HG02798 (cell line): ENCODE data around the gene GREB1L.
"Not testable (repeated sequence)": the region's sequence is repeated elsewhere in the genome, so short reads cannot be mapped to it uniquely, and the experiment has no call there.

Experiments used
- ATAC-seq: cut with Tn5 transposase; IDR thresholded peaks from one replicate; pipeline ENCODE4 v1.9.1; 2021; ENCODE audit warnings: mild to moderate bottlenecking; ENCODE audit not compliant: unreplicated experiment, poor library complexity

The GREB1L gene

GRCh38 chr18:21262244-21262643 lies 20.2 kb downstream of the GREB1L start:
- ATAC-seq = no peak

DNA sequence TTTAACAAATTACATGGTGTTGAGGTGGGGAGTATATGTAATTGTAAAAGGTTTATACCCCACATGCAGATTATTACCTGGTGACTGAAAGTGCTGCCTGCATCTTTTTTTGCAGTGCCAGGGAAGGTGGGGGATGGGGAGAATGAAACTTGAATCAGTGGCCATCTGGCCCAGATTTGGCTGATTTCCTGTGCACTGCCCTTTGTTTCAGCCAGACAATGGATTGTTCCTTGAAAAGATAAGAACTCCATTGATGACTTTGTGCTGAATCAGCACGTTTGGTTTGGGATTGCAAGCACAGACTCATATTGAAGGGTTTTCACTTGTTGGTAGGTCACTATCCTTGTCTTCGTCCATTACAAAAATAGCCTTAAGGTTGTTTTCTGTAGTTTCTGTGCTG lies 20.9 kb downstream of the GREB1L start:
- ATAC-seq = no peak

DNA sequence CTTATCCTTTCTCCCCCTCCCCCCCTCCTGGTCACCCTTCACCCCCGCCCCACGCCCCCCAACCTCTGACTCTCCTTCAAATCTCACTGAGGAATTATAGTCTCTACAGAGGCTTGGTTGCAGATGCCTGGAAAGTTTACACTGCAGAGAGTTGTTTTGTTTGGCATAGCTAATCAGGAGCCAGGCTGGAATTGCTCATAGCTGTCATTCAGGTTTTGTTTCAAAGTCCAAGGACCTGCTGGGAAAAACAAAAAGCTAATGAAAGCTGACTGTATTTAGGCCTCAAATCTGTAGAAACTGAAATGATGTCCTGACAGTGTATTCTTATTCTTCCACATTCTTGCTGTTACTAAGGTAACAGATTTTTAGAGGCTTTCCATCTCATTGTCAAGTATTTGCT lies 22.6 kb downstream of the GREB1L start:
- ATAC-seq = no peak

DNA sequence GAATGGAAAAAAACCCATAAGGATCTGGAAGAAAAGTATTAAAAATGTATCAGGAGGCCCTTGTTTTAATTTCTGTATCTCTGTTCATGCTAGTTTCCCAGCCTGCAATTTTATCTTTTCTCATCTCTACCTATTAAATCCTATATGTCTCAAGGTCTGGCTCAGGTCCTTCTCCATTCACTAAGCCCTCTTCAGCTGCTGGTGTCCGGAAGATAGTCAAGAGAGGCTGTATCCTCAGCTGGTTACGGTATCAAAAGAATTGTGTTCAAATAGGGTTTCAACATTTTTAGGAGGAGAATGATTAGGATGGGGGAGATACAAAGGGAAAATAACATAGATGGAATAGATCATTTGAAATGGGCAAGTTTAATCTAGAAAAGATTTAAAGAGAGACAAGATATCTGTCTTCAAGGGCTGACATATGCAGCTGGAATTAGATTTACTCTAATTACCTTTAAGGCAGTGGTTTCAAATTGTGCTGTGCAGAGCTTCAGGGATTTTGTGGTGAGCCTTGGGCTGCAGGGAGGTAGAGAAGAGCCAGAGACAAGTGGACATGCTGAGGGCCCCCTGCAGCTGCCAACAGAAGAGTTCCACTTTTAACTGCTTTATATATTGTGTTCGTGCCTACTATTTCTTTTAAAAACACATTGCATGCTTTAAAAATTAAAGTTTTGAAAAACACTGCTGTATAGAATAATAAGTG lies 24.1 kb downstream of the GREB1L start:
- no peak for ATAC-seq

GRCh38 chr18:21267400-21267799 lies 25.4 kb downstream of the GREB1L start:
- ATAC-seq = no peak

- ATAC-seq = no peak
Observed at GRCh38 chr18:21269349-21269748, 27.3 kb downstream of the GREB1L start.

GRCh38 chr18:21270453-21270852 lies 28.4 kb downstream of the GREB1L start:
- no peak for ATAC-seq

- ATAC-seq = no peak
Observed at GRCh38 chr18:21272016-21272579, 30.1 kb downstream of the GREB1L start.

GRCh38 chr18:21273568-21273967 lies 31.5 kb downstream of the GREB1L start:
- no peak for ATAC-seq

DNA sequence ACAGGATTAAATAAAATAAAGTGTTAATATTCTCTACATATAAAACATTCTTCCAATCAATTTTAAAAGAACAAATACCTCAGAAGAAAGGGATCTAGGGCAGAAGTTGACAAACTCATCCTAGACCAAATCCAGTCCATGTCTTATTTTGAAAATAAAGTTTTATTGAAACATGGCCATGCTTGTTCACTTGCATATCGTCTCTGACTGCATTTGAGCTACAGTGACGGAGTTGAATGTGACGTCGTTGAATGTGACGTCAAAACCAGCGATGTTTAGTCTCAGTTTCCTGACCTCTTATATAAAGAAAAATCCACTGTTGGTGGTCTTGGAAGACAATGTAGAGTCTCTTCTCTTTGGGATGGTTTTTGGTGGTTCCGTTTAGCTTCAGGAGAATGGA lies 33.6 kb downstream of the GREB1L start:
- no peak for ATAC-seq

DNA sequence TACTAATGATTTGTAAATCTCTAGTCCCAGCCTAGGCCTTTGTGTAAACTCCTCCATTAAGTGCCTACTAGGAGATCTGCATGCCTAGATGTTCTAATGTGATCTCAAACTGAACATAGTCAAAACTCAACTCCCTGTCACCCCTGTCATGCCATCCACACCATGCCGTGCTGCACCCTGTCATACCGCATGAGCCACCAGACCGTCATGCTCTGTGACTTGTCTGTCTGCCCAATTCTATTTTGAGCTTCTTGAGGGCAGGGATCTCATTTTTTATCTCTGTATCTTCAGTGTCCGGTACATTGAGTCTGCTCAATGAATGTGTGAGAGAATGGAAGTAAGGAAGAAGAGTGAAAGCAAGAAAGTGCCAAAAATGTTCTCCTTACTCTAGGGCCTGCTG lies 35.5 kb downstream of the GREB1L start:
- ATAC-seq = no peak

GRCh38 chr18:21278218-21278617 lies 36.2 kb downstream of the GREB1L start:
- not testable (repeated sequence) for ATAC-seq

- ATAC-seq = no peak
Observed at GRCh38 chr18:21281603-21282002, 39.6 kb downstream of the GREB1L start.

DNA sequence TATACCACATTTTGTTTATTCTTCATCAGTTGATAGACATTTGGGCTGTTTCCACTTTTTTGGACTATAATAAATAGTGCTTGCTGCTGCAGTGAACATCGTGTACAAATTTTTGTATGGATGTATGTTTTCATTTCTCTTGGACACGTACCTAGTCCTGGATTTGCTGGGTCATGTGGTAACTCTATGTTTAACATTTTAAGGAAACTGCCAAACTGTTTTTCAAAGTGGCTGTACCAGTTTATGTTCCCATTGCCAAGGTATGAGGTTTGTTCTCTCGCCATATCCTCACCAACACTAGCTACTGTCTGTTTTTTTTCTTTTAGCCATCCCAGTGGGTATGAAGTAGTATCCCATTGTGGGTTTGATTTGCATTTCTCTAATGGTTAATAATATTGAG lies 42.5 kb downstream of the GREB1L start:
- ATAC-seq = no peak

DNA sequence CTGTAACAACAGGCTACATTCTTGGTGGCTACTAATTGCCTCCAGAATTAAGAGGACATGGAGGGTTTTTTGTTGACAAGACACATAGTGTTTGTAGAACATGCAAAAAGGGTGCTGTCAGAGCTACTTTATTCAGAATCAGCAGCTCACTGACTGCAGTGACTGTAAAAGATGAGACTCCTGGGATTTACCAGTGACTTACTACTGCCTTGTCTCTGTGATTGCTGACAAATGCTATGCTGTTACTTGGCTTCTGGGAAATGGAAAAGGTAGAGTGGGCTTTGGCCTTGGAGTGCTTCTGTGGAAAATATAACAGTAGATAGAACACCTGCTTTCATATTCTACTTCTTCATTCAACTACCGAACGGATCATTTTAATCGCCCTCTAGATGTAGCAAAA lies 47.8 kb downstream of the GREB1L start:
- no peak for ATAC-seq

- ATAC-seq = no peak
Observed at GRCh38 chr18:21291106-21291505, 49.1 kb downstream of the GREB1L start.

DNA sequence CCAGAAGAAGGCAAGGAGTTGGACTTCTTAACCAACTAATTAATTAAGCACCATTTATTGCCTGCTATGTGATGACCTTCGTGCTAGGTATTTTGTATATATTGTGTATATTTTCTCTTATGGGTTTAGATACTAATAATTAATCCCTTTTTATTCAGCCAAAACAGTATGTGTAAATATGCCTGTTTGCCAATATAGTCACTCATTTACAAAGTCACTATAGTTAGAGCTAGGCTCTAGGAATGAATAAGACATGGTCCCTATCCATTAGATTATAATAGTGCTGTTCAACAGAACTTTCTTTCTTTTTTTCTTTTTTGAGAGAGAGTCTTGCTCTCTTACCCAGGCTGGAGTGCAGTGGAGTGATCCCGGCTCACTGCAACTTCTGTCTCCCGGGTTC lies 51.4 kb downstream of the GREB1L start:
- no peak for ATAC-seq

DNA sequence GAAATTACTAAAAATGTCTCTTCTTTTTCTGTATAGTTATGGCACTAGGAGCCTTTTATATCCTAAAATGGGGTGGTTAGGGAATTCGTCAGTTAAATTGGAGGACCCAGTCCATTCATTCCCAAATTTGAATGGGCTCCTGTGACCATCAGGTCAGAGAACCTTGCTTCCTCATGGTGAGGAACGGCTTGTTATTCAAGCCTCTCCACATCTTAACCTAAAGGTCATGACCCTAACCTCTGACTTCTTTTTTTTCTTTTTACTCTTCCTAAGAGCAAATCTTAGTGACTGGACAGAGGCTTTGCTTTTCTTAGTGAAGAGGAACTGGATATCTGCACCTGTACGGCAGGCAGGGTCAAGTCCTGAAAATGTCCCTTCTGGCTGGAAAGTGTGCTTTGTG lies 53.1 kb downstream of the GREB1L start:
- no peak for ATAC-seq

GRCh38 chr18:21296045-21296444 lies 54.0 kb downstream of the GREB1L start:
- ATAC-seq = no peak

- no peak for ATAC-seq
Observed at GRCh38 chr18:21298351-21298750, 56.3 kb downstream of the GREB1L start.

DNA sequence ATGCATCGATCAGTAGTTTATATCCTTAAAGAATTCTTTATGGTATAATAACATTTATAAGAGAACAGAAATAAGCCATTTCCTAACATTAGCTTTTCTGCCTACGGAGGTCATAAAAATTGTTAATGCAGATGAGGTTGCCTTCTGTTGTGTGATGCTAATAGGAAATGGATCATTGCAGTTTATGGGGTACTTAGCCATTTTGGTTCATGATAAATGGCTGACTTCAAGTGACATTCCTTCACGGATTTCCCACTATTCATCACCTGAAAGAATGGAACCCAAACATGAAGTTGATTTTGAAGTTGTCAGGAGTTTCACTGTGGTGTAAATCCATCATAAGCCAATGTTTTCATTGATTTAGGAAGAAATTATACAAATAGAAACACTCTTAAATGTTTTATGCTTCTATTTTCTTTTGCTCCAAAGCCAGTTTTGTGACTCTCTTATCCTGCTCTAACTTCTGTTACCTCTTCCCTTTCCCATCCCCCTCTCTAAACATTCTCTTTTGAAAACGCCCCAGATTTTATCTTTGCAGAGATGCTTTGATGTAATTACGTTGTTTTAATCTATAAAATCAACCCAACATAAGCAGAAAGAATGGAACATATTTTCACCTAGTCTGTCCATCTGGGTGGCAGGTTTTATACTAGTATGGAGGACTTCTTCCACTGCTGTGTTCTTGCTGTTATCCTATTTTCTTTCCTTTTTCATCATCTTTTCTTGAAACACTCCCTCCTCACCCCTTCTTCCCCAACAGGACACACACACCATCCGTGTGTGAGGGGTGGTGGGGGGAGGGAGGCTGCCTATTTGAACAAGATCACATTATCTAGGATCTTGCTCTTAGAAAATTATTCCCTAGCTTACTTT lies 58.2 kb downstream of the GREB1L start:
- no peak for ATAC-seq

DNA sequence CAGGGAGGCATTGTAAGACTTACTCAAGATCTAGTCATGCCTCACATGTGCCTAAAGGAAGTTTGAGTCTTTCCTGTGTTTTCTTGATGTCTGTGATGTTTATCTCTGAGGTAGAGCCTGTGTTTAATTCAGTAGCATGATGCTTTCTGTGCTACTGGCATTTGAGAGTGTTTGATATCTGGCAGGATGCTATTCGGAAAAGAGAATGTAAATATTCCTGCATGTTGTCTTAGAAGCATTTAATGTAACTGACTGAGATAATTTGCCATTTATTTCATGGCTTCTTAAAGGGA lies 58.8 kb downstream of the GREB1L start:
- no peak for ATAC-seq
